Measurements from ENCODE around the gene FGF7. TPM values are rescaled to one million over a fixed set of nuclear protein-coding genes. Genes with fewer than 3 reads are reported as not detected.

Gene FGF7
- polyA plus RNA-seq, 1 donor from 2014 or later, result 0.04 TPM

DNA sequence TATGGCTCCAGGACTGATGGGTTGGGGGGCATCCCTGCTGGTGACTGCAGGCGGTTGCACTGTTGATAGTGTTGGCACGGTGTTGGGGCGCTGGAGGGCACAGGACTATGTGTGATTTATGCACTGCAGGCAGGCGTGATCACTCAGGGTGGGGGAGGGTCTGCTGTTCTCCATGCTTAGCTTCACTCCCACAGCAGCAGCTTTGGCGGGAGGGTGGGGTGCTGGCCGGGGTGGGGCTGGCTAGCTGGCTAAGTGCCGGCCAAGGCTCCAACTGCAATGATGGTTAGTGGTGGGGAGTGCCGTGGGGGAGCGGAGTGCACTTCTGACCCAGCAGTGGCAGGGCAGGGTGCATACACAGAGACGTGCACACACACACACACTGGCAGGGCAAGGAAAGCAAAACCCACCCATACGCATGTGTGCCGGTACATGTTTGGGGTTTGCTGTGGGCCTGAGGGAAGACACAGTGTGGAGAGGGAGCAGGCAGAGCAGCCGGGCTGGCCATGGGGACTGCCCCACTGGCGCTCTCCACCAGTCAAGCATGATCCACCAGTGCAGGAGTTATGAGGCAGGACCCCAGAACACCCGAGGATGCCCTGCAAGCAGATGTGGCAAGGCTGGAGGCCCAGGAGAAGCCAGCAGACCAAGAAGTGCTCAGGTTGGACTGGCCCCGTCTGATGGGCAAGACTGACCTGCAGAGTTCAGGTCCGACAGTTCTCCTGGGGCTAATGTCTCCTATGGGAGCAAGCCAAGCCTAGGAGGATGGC, 16.5 kb upstream of the FGF7 start:
- no peak overlapping the region for H3K4me2 ChIP-seq (ENCODE audit: low read length)
- H3K9ac ChIP-seq (ENCODE audit: low read length), result no peak overlapping the region
- H3K4me3 ChIP-seq (ENCODE audit: low read length), result no peak overlapping the region
- no peaks in the 10 kb centered on the region for H4K20me1 ChIP-seq (ENCODE audit: insufficient read depth)
- H3K36me3 ChIP-seq (ENCODE audit: insufficient read depth, low read length), result no peaks in the 10 kb centered on the region
- no peaks in the 10 kb centered on the region for H3K79me2 ChIP-seq (replicated peaks; ENCODE audit: insufficient read depth, low read length)
- TF ChIP-seq MXI1 (conservative IDR thresholded peaks at IDR 0.05; ENCODE audit: poor library complexity, severe bottlenecking), result no peak
- no peak for TF ChIP-seq EZH2 (IDR thresholded peaks at IDR 0.05; ENCODE audit: borderline replicate concordance, insufficient read depth, low read length, poor library complexity, severe bottlenecking)
- TF ChIP-seq TAF1 (IDR thresholded peaks at IDR 0.05; ENCODE audit: low read depth), result no peak
- TF ChIP-seq RAD21 (conservative IDR thresholded peaks at IDR 0.05), result no peak
- TF ChIP-seq SMC3 (conservative IDR thresholded peaks at IDR 0.05; ENCODE audit: poor library complexity), result no peak
- H2AFZ ChIP-seq (ENCODE audit: low read depth, low read length), result no peak overlapping the region
- H3F3A ChIP-seq (ENCODE audit: insufficient read depth, low read length, poor library complexity, severe bottlenecking), result no peaks in the 10 kb centered on the region
- no peaks in the 10 kb centered on the region for H3K9me2 ChIP-seq (ENCODE audit: insufficient read depth, low read length)
- no peaks in the 10 kb centered on the region for H3K27me3 ChIP-seq (ENCODE audit: insufficient read depth, low read depth, low read length)
- no peak overlapping the region for H3K27ac ChIP-seq (ENCODE audit: low read length)
- no peaks in the 10 kb centered on the region for H3K9me3 ChIP-seq (ENCODE audit: low read length)

DNA sequence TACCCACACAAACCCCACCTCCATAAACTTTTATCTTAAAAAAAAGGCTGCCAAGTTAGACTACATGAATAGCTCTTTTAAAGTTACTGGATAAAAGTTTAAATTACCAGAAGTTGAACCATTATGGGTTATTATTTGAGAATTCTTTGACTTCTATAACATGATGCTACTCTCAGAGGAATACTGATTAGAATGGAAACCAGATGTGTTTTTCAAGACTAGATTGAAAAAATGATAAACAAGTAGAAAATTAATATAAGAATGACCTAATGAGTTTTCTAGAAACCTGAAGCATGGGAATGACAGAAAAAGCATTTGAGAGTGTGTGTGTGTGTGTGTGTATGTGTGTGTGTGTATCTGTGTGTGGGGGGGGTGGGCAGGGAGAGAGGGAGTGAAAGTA, 12.4 kb upstream of the FGF7 start:
- H3K4me2 ChIP-seq (ENCODE audit: low read length), result no peak overlapping the region
- no peak for TF ChIP-seq EP300 (conservative IDR thresholded peaks at IDR 0.05; ENCODE audit: poor library complexity, severe bottlenecking)
- TF ChIP-seq, protein P1, sequence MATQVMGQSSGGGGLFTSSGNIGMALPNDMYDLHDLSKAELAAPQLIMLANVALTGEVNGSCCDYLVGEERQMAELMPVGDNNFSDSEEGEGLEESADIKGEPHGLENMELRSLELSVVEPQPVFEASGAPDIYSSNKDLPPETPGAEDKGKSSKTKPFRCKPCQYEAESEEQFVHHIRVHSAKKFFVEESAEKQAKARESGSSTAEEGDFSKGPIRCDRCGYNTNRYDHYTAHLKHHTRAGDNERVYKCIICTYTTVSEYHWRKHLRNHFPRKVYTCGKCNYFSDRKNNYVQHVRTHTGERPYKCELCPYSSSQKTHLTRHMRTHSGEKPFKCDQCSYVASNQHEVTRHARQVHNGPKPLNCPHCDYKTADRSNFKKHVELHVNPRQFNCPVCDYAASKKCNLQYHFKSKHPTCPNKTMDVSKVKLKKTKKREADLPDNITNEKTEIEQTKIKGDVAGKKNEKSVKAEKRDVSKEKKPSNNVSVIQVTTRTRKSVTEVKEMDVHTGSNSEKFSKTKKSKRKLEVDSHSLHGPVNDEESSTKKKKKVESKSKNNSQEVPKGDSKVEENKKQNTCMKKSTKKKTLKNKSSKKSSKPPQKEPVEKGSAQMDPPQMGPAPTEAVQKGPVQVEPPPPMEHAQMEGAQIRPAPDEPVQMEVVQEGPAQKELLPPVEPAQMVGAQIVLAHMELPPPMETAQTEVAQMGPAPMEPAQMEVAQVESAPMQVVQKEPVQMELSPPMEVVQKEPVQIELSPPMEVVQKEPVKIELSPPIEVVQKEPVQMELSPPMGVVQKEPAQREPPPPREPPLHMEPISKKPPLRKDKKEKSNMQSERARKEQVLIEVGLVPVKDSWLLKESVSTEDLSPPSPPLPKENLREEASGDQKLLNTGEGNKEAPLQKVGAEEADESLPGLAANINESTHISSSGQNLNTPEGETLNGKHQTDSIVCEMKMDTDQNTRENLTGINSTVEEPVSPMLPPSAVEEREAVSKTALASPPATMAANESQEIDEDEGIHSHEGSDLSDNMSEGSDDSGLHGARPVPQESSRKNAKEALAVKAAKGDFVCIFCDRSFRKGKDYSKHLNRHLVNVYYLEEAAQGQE (IDR thresholded peaks at IDR 0.05; ENCODE audit: borderline replicate concordance), result no peak
- TF ChIP-seq POLR2AphosphoS5 (IDR thresholded peaks at IDR 0.05), result no peak
- TF ChIP-seq RAD21 (conservative IDR thresholded peaks at IDR 0.05), result no peak
- TF ChIP-seq, protein P2, sequence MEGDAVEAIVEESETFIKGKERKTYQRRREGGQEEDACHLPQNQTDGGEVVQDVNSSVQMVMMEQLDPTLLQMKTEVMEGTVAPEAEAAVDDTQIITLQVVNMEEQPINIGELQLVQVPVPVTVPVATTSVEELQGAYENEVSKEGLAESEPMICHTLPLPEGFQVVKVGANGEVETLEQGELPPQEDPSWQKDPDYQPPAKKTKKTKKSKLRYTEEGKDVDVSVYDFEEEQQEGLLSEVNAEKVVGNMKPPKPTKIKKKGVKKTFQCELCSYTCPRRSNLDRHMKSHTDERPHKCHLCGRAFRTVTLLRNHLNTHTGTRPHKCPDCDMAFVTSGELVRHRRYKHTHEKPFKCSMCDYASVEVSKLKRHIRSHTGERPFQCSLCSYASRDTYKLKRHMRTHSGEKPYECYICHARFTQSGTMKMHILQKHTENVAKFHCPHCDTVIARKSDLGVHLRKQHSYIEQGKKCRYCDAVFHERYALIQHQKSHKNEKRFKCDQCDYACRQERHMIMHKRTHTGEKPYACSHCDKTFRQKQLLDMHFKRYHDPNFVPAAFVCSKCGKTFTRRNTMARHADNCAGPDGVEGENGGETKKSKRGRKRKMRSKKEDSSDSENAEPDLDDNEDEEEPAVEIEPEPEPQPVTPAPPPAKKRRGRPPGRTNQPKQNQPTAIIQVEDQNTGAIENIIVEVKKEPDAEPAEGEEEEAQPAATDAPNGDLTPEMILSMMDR (IDR thresholded peaks at IDR 0.05; ENCODE audit: poor library complexity, severe bottlenecking), result no peak
- TF ChIP-seq MXI1 (conservative IDR thresholded peaks at IDR 0.05; ENCODE audit: poor library complexity, severe bottlenecking), result no peak
- no peak for TF ChIP-seq TAF1 (IDR thresholded peaks at IDR 0.05; ENCODE audit: low read depth)
- TF ChIP-seq SMC3 (conservative IDR thresholded peaks at IDR 0.05; ENCODE audit: poor library complexity), result no peak
- no peak for TF ChIP-seq EZH2 (IDR thresholded peaks at IDR 0.05; ENCODE audit: borderline replicate concordance, insufficient read depth, low read length, poor library complexity, severe bottlenecking)
- no peaks in the 10 kb centered on the region for H4K20me1 ChIP-seq (ENCODE audit: insufficient read depth)
- no peak overlapping the region for H3K9ac ChIP-seq (ENCODE audit: low read length)
- no peak overlapping the region for H3K27ac ChIP-seq (ENCODE audit: low read length)
- no peak overlapping the region for H2AFZ ChIP-seq (ENCODE audit: low read depth, low read length)
- no peaks in the 10 kb centered on the region for H3K9me3 ChIP-seq (ENCODE audit: low read length)
- H3K4me3 ChIP-seq (ENCODE audit: low read length), result no peak overlapping the region
- no peaks in the 10 kb centered on the region for H3K27me3 ChIP-seq (ENCODE audit: insufficient read depth, low read depth, low read length)
- H3K36me3 ChIP-seq (ENCODE audit: insufficient read depth, low read length), result no peaks in the 10 kb centered on the region
- no peaks in the 10 kb centered on the region for H3K9me2 ChIP-seq (ENCODE audit: insufficient read depth, low read length)
- no peaks in the 10 kb centered on the region for H3K79me2 ChIP-seq (replicated peaks; ENCODE audit: insufficient read depth, low read length)
- no peaks in the 10 kb centered on the region for H3F3A ChIP-seq (ENCODE audit: insufficient read depth, low read length, poor library complexity, severe bottlenecking)
